ENCODE results near the gene RABGAP1L.
"Not testable (repeated sequence)": the region's sequence is repeated elsewhere in the genome, so short reads cannot be mapped to it uniquely, and the experiment has no call there.

- TF ChIP-seq CTCF (IDR thresholded peaks at IDR 0.05 in 8 of 11, conservative IDR thresholded peaks at IDR 0.05 in 3 of 11); POLR2AphosphoS5 (IDR thresholded peaks at IDR 0.05); POLR2A (IDR thresholded peaks at IDR 0.05): not testable (repeated sequence)
These were observed 416.8 kb downstream of the RABGAP1L start for GRCh38 chr1:174576120-174576519.

All from spleen (tissue), 7 donors.